DND-41 (cell line): ENCODE data around the gene IDH3B.

Source experiments
- ATAC-seq: fragments of 200-7000 bp; cut with Tn5 transposase; 3 replicates; pipeline ENCODE4 v1.9.1; 2021; ENCODE audit warnings: low read depth; ENCODE audit not compliant: insufficient read depth
- DNase-seq: peaks from one replicate; pipeline ENCODE4 v3.0.0-alpha.2; 2020
- H2AFZ ChIP-seq: 2 replicates; pipeline ENCODE4 v1.6.0; 2012; ENCODE audit warnings: low read depth, low read length
- H3K27ac ChIP-seq: 2 replicates; pipeline ENCODE4 v1.5.1; 2012; ENCODE audit warnings: low read length, inconsistent platforms
- H3K27me3 ChIP-seq: fragments of 200-600 bp; sonication (generic); 2 replicates; pipeline ENCODE4 v1.6.0; 2012; ENCODE audit warnings: low read length, mild to moderate bottlenecking, inconsistent platforms; ENCODE audit not compliant: insufficient read depth, poor library complexity
- H3K36me3 ChIP-seq: 2 replicates; pipeline ENCODE4 v1.5.1; 2012; ENCODE audit warnings: low read length, inconsistent platforms; ENCODE audit not compliant: insufficient read depth
- H3K4me1 ChIP-seq: 2 replicates; pipeline ENCODE4 v1.5.1; 2012; ENCODE audit warnings: mild to moderate bottlenecking, low read length; ENCODE audit not compliant: insufficient read depth
- H3K4me2 ChIP-seq: 2 replicates; pipeline ENCODE4 v1.6.0; 2012; ENCODE audit warnings: mild to moderate bottlenecking, moderate library complexity, low read length, inconsistent platforms; ENCODE audit not compliant: insufficient read depth
- H3K4me3 ChIP-seq, 2 experiments: fragments of 200-600 bp in 1 of 2; shearing (Covaris generic) in 1 of 2; 2 replicates each; pipeline ENCODE4 v1.5.1; 2012 to 2016; ENCODE audit warnings: inconsistent platforms in 2 of 2, low read length in 2 of 2, mild to moderate bottlenecking in 2 of 2, low read depth in 1 of 2, moderate library complexity in 1 of 2
- H3K79me2 ChIP-seq: 2 replicates; pipeline ENCODE4 v1.6.0; 2012; ENCODE audit warnings: low read length, inconsistent platforms; ENCODE audit not compliant: insufficient read depth
- H3K9ac ChIP-seq: 2 replicates; pipeline ENCODE4 v1.6.0; 2012; ENCODE audit warnings: low read depth, mild to moderate bottlenecking, inconsistent platforms, low read length, moderate library complexity
- H3K9me3 ChIP-seq: 2 replicates; pipeline ENCODE4 v1.5.1; 2012; ENCODE audit warnings: low read length, moderate library complexity, mild to moderate bottlenecking, inconsistent platforms; ENCODE audit not compliant: insufficient read depth, severe bottlenecking
- H4K20me1 ChIP-seq: 2 replicates; pipeline ENCODE4 v1.6.0; 2012; ENCODE audit warnings: low read length; ENCODE audit not compliant: insufficient read depth
- EZH2 ChIP-seq: IDR thresholded peaks from 3 replicates; pipeline ENCODE4 v1.6.1; 2012; ENCODE audit warnings: borderline replicate concordance, low read depth, mild to moderate bottlenecking, moderate library complexity, low read length, inconsistent platforms; ENCODE audit not compliant: severe bottlenecking
- TF ChIP-seq, protein P1 (sequence below): IDR thresholded peaks from 2 replicates; pipeline ENCODE4 v1.5.1; 2012; ENCODE audit warnings: borderline replicate concordance, low read length, moderate library complexity, mild to moderate bottlenecking; ENCODE audit not compliant: poor library complexity, severe bottlenecking; ENCODE audit errors: extremely low read depth

Gene IDH3B

DNA sequence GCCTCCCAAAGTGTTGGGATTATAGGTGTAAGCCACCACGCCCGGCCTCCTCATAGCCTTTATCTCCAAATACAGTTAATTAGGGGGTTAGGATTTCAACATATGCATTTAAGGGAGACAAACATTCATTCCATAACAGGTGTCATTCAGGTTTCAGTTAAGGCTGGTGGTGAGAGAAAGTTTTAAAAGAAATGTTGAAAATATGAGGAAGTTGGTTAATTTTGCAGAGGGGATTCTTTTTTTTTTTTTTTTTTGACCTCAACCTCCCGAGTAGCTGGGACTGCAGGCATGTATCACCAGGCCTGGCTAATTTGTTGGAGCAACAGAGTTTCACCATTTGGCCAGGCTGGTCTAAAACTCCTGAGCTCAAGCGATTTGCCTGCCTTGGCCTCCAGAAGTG, 16.0 kb upstream of the IDH3B start:
- Histone ChIP-seq H3K4me2 (no peak overlapping the region), H3K36me3 (no peaks in the 10 kb centered on the region), H2AFZ (no peak overlapping the region), H3K9ac (no peak overlapping the region), H3K27me3 (no peaks in the 10 kb centered on the region), H3K4me3 (no peak overlapping the region), H3K79me2 (no peaks in the 10 kb centered on the region), H3K9me3 (no peaks in the 10 kb centered on the region), H3K27ac (no peak overlapping the region), H3K4me1 (no peaks in the 10 kb centered on the region), H4K20me1 (no peaks in the 10 kb centered on the region)
- DNase-seq (no peak), ATAC-seq (no peak)
- TF ChIP-seq EZH2 = no peak
- TF ChIP-seq, protein P1, sequence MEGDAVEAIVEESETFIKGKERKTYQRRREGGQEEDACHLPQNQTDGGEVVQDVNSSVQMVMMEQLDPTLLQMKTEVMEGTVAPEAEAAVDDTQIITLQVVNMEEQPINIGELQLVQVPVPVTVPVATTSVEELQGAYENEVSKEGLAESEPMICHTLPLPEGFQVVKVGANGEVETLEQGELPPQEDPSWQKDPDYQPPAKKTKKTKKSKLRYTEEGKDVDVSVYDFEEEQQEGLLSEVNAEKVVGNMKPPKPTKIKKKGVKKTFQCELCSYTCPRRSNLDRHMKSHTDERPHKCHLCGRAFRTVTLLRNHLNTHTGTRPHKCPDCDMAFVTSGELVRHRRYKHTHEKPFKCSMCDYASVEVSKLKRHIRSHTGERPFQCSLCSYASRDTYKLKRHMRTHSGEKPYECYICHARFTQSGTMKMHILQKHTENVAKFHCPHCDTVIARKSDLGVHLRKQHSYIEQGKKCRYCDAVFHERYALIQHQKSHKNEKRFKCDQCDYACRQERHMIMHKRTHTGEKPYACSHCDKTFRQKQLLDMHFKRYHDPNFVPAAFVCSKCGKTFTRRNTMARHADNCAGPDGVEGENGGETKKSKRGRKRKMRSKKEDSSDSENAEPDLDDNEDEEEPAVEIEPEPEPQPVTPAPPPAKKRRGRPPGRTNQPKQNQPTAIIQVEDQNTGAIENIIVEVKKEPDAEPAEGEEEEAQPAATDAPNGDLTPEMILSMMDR = no peak

DNA sequence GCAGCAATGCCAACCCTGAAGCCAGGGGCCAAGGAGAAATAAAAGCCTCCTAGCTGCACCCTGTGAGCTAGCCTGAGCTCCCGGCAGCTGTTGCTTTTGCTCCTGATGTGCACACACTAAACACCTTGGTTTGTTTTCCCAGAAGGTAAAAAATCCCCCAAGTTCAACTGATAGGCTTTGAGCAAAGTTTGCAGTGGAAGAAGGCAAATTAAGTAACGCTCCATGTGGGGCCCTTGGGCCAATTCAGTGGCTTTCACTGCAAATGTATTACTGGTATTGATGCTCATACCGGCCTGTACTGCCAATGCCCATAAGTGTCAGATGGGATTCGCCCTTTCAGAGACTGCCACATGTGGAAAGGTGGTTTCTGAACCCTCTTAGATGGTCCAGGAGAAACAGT, 9.4 kb upstream of the IDH3B start:
- Histone ChIP-seq H3K4me2 (no peak overlapping the region), H3K4me1 (no peaks in the 10 kb centered on the region)

DNA sequence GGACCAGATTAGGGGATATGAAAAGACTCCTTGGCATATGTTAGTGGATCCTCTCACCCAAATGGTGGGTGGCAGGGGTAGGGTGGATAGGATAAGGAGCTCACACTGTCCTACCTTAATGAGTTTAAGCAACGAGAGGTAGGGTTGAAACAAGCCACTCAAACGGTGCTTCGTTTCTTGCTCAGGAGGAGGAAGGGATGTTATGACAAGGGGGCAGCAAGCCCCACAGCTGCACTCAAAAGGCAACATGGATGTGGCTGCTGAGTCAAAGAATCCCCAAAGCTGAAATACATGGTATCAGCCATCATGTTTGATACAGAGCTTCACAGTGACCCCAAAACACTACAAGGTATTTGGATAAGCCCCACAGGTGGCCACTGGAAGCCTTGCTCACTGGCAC, 8.4 kb upstream of the IDH3B start:
- Histone ChIP-seq H3K27me3 (peaks cover 2% of the 10 kb centered on the region), H3K27ac (no peak overlapping the region), H3K4me1 (no peaks in the 10 kb centered on the region), H3K36me3 (no peaks in the 10 kb centered on the region), H3K4me2 (no peak overlapping the region), H2AFZ (no peak overlapping the region), H3K79me2 (no peaks in the 10 kb centered on the region), H4K20me1 (no peaks in the 10 kb centered on the region), H3K4me3 (no peak overlapping the region), H3K9ac (no peak overlapping the region), H3K9me3 (no peaks in the 10 kb centered on the region)
- TF ChIP-seq, protein P1 = no peak
- TF ChIP-seq EZH2 = no peak
- ATAC-seq (no peak), DNase-seq (no peak)

More for the DNA sequence above, 9.4 kb upstream of the IDH3B start:
- Histone ChIP-seq H4K20me1 (no peaks in the 10 kb centered on the region), H3K79me2 (no peaks in the 10 kb centered on the region), H3K9ac (no peak overlapping the region), H3K27ac (no peak overlapping the region), H2AFZ (no peak overlapping the region), H3K4me3 (no peak overlapping the region), H3K9me3 (no peaks in the 10 kb centered on the region), H3K36me3 (no peaks in the 10 kb centered on the region), H3K27me3 (peaks cover 2% of the 10 kb centered on the region)
- DNase-seq (no peak), ATAC-seq (no peak)
- no peak for TF ChIP-seq EZH2
- TF ChIP-seq, protein P1 = no peak

DNA sequence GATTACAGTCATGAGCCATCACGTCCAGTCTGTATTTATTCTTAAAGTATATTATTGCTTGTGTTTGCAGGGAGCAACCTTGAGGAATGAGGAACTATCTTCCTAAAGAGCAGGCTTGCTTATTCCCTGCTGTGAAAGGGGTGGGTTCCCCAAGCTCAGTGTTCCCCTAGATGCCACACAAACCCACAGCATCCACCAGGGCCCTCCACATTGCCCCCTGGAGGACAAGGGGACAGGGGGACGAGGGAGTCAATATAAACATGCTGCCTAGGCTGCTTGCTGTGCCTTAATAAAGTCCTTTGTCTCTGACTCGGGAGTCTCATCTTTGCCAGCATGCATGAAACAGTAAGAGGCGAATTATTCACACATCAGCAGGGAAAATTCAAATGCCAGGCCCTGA, 8.0 kb upstream of the IDH3B start:
- no peak for DNase-seq
- Histone ChIP-seq H4K20me1 (no peaks in the 10 kb centered on the region), H3K27me3 (peaks cover 2% of the 10 kb centered on the region), H3K4me1 (no peaks in the 10 kb centered on the region), H3K4me3 (no peak overlapping the region), H3K27ac (no peak overlapping the region), H3K36me3 (no peaks in the 10 kb centered on the region), H3K79me2 (no peaks in the 10 kb centered on the region), H3K9me3 (no peaks in the 10 kb centered on the region), H2AFZ (no peak overlapping the region), H3K4me2 (no peak overlapping the region), H3K9ac (no peak overlapping the region)
- TF ChIP-seq EZH2 = no peak
- TF ChIP-seq, protein P1 = peak; percentile 51
- peak; percentile 63; the same call in 1 of the 3 replicates for ATAC-seq
